Neural progenitor cell (in vitro differentiated cells): Measurements from ENCODE around the gene PDCL2. TPM values are rescaled to one million over a fixed set of nuclear protein-coding genes. Genes with fewer than 3 reads are reported as not detected.
"Not testable (repeated sequence)": the region's sequence is repeated elsewhere in the genome, so short reads cannot be mapped to it uniquely, and the experiment has no call there.

Source experiments
- DNase-seq: peaks from one replicate; pipeline ENCODE4 v3.0.0-alpha.2; 2016; ENCODE audit warnings: low spot score
- H2AFZ ChIP-seq: fragments of 200-600 bp; sonication (generic); replicated peaks from 2 replicates; pipeline ENCODE4 v1.6.1; 2016; ENCODE audit warnings: antibody characterized with exemption
- H3F3A ChIP-seq: fragments of 200-600 bp; sonication (generic); 2 replicates; pipeline ENCODE4 v1.6.1; 2016; ENCODE audit warnings: antibody characterized with exemption, low read depth
- H3K27ac ChIP-seq: fragments of 200-600 bp; sonication (generic); 2 replicates; pipeline ENCODE4 v1.5.1; 2016; ENCODE audit warnings: mild to moderate bottlenecking
- H3K27me3 ChIP-seq: fragments of 200-600 bp; sonication (generic); 2 replicates; pipeline ENCODE4 v1.6.1; 2016; ENCODE audit warnings: mild to moderate bottlenecking, moderate library complexity
- H3K36me3 ChIP-seq: fragments of 200-600 bp; sonication (generic); 2 replicates; pipeline ENCODE4 v1.5.1; 2016
- H3K4me1 ChIP-seq: fragments of 200-600 bp; sonication (generic); 2 replicates; pipeline ENCODE4 v1.6.1; 2016; ENCODE audit warnings: mixed run types
- H3K4me2 ChIP-seq: fragments of 200-600 bp; sonication (generic); 2 replicates; pipeline ENCODE4 v1.6.1; 2016
- H3K4me3 ChIP-seq: fragments of 200-600 bp; sonication (generic); 2 replicates; pipeline ENCODE4 v1.5.1; 2016
- H3K79me2 ChIP-seq: fragments of 200-600 bp; sonication (generic); 2 replicates; pipeline ENCODE4 v1.6.1; 2016; ENCODE audit warnings: low read depth
- H3K9ac ChIP-seq: fragments of 200-600 bp; sonication (generic); 2 replicates; pipeline ENCODE4 v1.6.1; 2016
- H3K9me3 ChIP-seq: fragments of 200-600 bp; sonication (generic); 2 replicates; pipeline ENCODE4 v1.5.1; 2016; ENCODE audit warnings: low read depth
- H4K20me1 ChIP-seq: fragments of 200-600 bp; sonication (generic); 2 replicates; pipeline ENCODE4 v1.6.1; 2016; ENCODE audit warnings: low read depth
- H3K27ac Mint-ChIP-seq: 3 replicates; pipeline ENCODE4 v1.8.0; 2021; ENCODE audit warnings: mixed read lengths
- H3K27me3 Mint-ChIP-seq: 2 replicates; pipeline ENCODE4 v1.8.0; 2022; ENCODE audit warnings: low read depth, mild to moderate bottlenecking, inconsistent platforms, moderate library complexity, mixed read lengths; ENCODE audit not compliant: insufficient read depth
- H3K36me3 Mint-ChIP-seq: 3 replicates; pipeline ENCODE4 v1.8.0; 2021; ENCODE audit warnings: mixed read lengths
- H3K4me1 Mint-ChIP-seq: 3 replicates; pipeline ENCODE4 v1.8.0; 2021; ENCODE audit warnings: mixed read lengths
- H3K4me3 Mint-ChIP-seq: 3 replicates; pipeline ENCODE4 v1.8.0; 2021; ENCODE audit warnings: mild to moderate bottlenecking, moderate library complexity, mixed read lengths
- H3K9me3 Mint-ChIP-seq: 3 replicates; pipeline ENCODE4 v1.8.0; 2020; ENCODE audit warnings: mixed read lengths
- CTCF ChIP-seq: fragments of 200-600 bp; sonication (generic); IDR thresholded peaks from 2 replicates; pipeline ENCODE4 v1.5.1; 2017; ENCODE audit warnings: antibody characterized with exemption, mild to moderate bottlenecking
- EZH2 ChIP-seq: fragments of 200-600 bp; sonication (generic); IDR thresholded peaks from 2 replicates; pipeline ENCODE4 v1.6.1; 2017; ENCODE audit warnings: antibody characterized with exemption, mild to moderate bottlenecking, moderate library complexity
- EZH2phosphoT487 ChIP-seq: fragments of 200-600 bp; sonication (generic); IDR thresholded peaks from 2 replicates; pipeline ENCODE4 v1.6.1; 2017; ENCODE audit warnings: antibody characterized with exemption
- total RNA-seq: library from RNA; depleted of rRNA; stranded (reverse); fragments of >200 nt; gene quantifications from 2 replicates; pipeline ENCODE4 v1.2.3, GENCODE V29; 2015; ENCODE audit warnings: low replicate concordance

The PDCL2 gene
- total RNA-seq, 1 donor from 2014 or later, result not detected

GRCh38 chr4:55633903-55634302, 41.9 kb upstream of the PDCL2 start:
- peak overlapping the region; percentile 36 for H3K4me2 ChIP-seq
- no peaks in the 10 kb centered on the region for H3K36me3 ChIP-seq
- H3F3A ChIP-seq, result peaks cover 34% of the 10 kb centered on the region
- no peak overlapping the region for H2AFZ ChIP-seq
- H3K27ac ChIP-seq, result no peak overlapping the region
- peaks cover 7% of the 10 kb centered on the region for H3K36me3 Mint-ChIP-seq
- peak overlapping the region; percentile 88 for H3K4me3 Mint-ChIP-seq
- no peaks in the 10 kb centered on the region for H3K79me2 ChIP-seq
- peaks cover 39% of the 10 kb centered on the region for H3K4me1 ChIP-seq
- TF ChIP-seq EZH2 (no peak), CTCF (no peak)
- H3K9me3 ChIP-seq, result no peaks in the 10 kb centered on the region
- H3K4me3 ChIP-seq, result no peak overlapping the region
- no peaks in the 10 kb centered on the region for H3K27me3 Mint-ChIP-seq
- peak; percentile 26 for DNase-seq
- H3K9ac ChIP-seq, result no peak overlapping the region
- no peaks in the 10 kb centered on the region for H4K20me1 ChIP-seq
- H3K27me3 ChIP-seq, result peaks cover 44% of the 10 kb centered on the region
- peaks cover 42% of the 10 kb centered on the region for H3K4me1 Mint-ChIP-seq
- H3K27ac Mint-ChIP-seq, result no peak overlapping the region
- peaks cover 16% of the 10 kb centered on the region for H3K9me3 Mint-ChIP-seq

GRCh38 chr4:55625835-55626234, 33.8 kb upstream of the PDCL2 start:
- Mint-ChIP-seq H3K27ac (no peak overlapping the region), H3K36me3 (peaks cover 14% of the 10 kb centered on the region), H3K9me3 (peaks cover 7% of the 10 kb centered on the region), H3K4me1 (no peaks in the 10 kb centered on the region), H3K27me3 (no peaks in the 10 kb centered on the region), H3K4me3 (no peak overlapping the region)
- H3K4me1 ChIP-seq, result no peaks in the 10 kb centered on the region
- H3K79me2 ChIP-seq, result no peaks in the 10 kb centered on the region
- TF ChIP-seq EZH2 (no peak), CTCF (no peak), EZH2phosphoT487 (no peak)
- no peaks in the 10 kb centered on the region for H3K9me3 ChIP-seq
- H3K27ac ChIP-seq, result no peak overlapping the region
- H3K9ac ChIP-seq, result no peak overlapping the region
- no peak overlapping the region for H3K4me2 ChIP-seq
- DNase-seq, result no peak
- H2AFZ ChIP-seq, result no peak overlapping the region
- H3K4me3 ChIP-seq, result no peak overlapping the region
- H3K36me3 ChIP-seq, result no peaks in the 10 kb centered on the region
- no peaks in the 10 kb centered on the region for H4K20me1 ChIP-seq
- no peaks in the 10 kb centered on the region for H3F3A ChIP-seq
- H3K27me3 ChIP-seq, result no peaks in the 10 kb centered on the region

DNA sequence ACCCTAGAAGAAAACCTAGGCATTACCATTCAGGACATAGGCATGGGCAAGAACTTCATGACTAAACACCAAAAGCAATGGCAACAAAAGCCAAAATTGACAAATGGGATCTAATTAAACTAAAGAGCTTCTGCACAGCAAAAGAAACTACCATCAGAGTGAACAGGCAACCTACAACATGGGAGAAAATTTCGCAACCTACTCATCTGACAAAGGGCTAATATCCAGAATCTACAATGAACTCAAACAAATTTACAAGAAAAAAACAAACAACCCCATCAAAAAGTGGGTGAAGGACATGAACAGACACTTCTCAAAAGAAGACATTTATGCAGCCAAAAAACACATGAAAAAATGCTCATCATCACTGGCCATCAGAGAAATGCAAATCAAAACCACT, 32.0 kb upstream of the PDCL2 start:
- H3K27ac ChIP-seq, H2AFZ ChIP-seq, H3K27ac Mint-ChIP-seq, H4K20me1 ChIP-seq, H3K4me1 Mint-ChIP-seq, H3K4me3 ChIP-seq, H3K9ac ChIP-seq, H3K27me3 Mint-ChIP-seq, H3K4me1 ChIP-seq, DNase-seq, H3K36me3 ChIP-seq, H3K79me2 ChIP-seq, H3K27me3 ChIP-seq, H3K4me2 ChIP-seq, H3K9me3 ChIP-seq, H3K4me3 Mint-ChIP-seq, H3K9me3 Mint-ChIP-seq, H3F3A ChIP-seq: not testable (repeated sequence)
- peaks cover 14% of the 10 kb centered on the region for H3K36me3 Mint-ChIP-seq

DNA sequence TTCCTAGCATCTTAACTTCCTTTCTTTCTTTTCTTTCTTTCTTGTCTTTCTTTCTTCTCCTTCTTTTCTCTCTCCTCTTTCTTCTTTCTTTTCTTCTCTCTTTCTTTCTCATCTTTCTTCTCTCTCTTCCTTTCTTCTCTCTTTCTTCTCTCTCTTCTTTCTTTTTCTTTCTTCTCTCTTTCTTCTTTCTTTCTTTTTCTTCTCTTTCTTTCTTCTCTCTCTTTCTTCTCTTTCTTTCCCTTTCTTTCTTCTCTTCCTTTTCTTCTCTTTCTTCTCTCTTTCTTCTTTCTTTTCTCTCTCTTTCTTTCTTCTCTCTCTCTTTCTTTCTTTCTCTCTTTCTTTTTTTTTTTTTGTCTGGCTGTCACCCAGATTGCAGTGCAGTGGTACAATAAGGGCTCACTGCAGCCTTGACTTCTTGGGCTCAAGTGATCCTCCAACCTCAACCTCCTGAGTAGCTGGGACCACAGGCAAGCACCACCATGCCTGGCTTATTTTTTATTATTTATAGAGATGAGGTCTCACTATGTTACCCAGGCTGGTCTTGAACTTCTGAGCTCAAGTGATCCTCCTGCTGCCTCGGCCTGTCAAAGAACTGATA, 26.6 kb upstream of the PDCL2 start:
- no peak overlapping the region for H2AFZ ChIP-seq
- H3K27ac Mint-ChIP-seq, result no peak overlapping the region
- H3F3A ChIP-seq, result no peaks in the 10 kb centered on the region
- no peaks in the 10 kb centered on the region for H3K36me3 ChIP-seq
- no peaks in the 10 kb centered on the region for H4K20me1 ChIP-seq
- H3K4me3 ChIP-seq, result no peak overlapping the region
- H3K4me1 Mint-ChIP-seq, result peaks cover 2% of the 10 kb centered on the region
- H3K4me1 ChIP-seq, result peaks cover 3% of the 10 kb centered on the region
- no peak overlapping the region for H3K4me2 ChIP-seq
- no peak for TF ChIP-seq EZH2
- TF ChIP-seq CTCF, result no peak
- no peak for TF ChIP-seq EZH2phosphoT487
- H3K9ac ChIP-seq, result no peak overlapping the region
- no peak for DNase-seq
- no peaks in the 10 kb centered on the region for H3K9me3 ChIP-seq
- peaks cover 2% of the 10 kb centered on the region for H3K9me3 Mint-ChIP-seq
- no peak overlapping the region for H3K27ac ChIP-seq
- peaks cover 2% of the 10 kb centered on the region for H3K36me3 Mint-ChIP-seq
- H3K79me2 ChIP-seq, result no peaks in the 10 kb centered on the region
- H3K27me3 Mint-ChIP-seq, result no peaks in the 10 kb centered on the region
- H3K4me3 Mint-ChIP-seq, result no peak overlapping the region
- no peaks in the 10 kb centered on the region for H3K27me3 ChIP-seq
